ENCODE results near the gene MARK2.

- no peak for TF ChIP-seq EP300 (IDR thresholded peaks at IDR 0.05)
- TF ChIP-seq CTCF (IDR thresholded peaks at IDR 0.05), result peak in 1 of 2 donors; percentile 25
- no peak for TF ChIP-seq POLR2A (IDR thresholded peaks at IDR 0.05)
- TF ChIP-seq POLR2AphosphoS5 (IDR thresholded peaks at IDR 0.05), result no peak
These were observed 67.7 kb downstream of the MARK2 start for GRCh38 chr11:63906585-63906984.
